NCI-H460 (cell line): Measurements from ENCODE around the gene COL23A1. TPM values are rescaled to one million over a fixed set of nuclear protein-coding genes. Genes with fewer than 3 reads are reported as not detected.
"Not testable (repeated sequence)": the region's sequence is repeated elsewhere in the genome, so short reads cannot be mapped to it uniquely, and the experiment has no call there.

Source experiments
- DNase-seq: peaks from one replicate; pipeline ENCODE4 v3.0.0-alpha.2; 2016; ENCODE audit warnings: low read depth; ENCODE audit errors: extremely low read depth
- total RNA-seq: library from RNA; depleted of rRNA; stranded (reverse); fragments of >200 nt; shearing (Covaris generic); gene quantifications from 2 replicates; pipeline ENCODE4 v1.2.3, GENCODE V29; 2014

COL23A1 gene
- total RNA-seq, 1 experiment from 2014 or later: not detected

DNA sequence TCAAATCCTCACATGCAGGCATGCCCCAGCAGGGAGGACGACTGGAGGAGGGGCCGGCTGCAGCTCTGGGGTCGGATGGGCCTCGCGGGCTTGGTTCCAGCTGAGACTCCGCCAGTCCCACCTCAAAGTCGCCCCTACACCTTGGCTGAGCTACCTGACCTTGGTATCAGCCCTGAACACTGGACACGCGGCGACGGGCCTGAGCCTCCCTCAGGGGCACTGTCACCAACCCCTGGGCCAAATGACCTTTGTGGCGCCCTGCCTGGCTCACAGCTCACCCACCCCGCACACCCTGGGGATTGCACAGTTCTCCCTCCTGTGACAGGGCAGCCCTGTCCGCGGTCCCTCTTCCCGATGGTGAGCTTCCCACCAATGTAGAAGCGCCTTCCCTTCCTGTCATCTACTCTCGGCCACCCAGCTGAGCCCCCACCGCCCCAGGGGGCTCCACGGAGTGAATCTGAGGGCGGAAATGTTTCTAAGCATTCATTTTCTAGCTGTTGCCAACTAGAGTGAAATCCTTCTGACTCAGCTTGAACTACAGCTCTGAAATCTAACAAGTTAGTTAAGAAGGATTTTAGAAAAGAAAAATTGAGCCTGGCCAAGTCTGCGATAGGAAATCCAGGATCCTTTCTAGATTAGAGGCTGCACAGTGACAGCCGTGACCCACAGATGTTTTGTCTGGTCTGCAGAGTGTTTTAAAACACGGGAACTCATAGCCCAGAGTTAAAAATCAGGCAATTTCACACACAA lies 218.7 kb downstream of the COL23A1 start:
- DNase-seq: no peak

DNA sequence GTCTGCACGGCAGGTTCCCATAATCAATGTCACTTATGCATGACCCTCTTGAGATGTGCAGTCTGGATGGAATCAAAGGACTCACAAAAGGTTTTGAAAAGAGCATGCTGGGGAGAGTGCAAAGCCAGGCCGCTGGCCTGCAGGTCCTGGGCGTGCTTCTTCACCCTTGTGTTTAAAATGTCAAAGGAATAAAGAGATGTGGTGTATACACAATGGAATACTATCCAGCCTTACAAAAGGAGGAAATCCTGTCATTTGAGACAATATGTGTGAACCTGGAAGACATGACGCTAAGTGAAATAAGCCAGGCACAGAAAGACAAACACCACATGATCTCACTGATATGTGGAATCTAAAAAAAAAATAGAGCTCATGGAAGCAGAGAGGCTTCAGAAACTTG lies 220.1 kb downstream of the COL23A1 start:
- DNase-seq: no peak

DNA sequence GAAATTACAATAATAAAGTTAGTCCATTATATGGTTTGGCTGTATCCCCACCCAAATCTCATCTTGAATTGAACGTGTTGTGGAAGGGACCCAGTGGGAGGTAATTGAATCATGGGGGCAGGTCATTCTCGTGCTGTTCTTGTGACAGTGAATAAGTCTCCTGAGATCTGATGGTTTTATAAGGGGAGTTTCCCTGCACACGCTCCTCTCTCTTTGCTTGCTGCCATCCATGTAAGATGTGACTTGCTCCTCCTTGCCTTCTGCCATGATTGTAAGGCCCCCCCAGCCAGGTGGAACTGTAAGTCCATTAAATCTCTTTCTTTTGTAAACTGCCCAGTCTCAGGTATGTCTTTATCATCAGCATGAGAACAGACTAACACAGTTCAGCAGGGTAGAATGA lies 220.7 kb downstream of the COL23A1 start:
- not testable (repeated sequence) for DNase-seq

DNA sequence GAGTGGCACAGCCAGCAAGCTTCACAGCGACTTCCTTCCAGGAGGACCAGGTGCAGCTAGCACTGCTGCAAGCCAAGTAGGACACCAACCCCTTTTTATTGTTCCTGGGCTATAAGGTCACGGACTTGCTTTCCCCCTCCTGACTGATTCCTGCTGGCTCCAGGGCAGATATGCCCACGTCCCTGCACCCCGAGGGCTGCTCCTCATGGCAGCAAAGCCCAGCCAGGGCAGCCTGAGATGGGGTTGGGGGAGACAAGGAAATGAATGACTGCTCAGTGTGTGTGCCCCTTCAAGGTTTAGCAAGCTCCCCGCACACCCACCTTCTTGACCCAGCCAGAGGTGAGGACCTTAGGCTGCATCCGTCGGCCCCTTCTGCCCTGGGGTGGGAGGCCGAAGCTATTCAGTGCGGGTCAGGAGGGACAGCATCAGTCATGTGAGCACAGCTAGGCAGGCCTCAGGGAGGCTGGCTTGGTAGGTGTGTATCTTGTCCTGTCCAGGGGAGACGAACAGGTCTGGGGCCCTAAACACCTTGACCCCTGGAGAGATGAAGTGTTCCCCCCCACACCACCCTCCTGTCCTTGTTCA lies 221.4 kb downstream of the COL23A1 start:
- no peak for DNase-seq

DNA sequence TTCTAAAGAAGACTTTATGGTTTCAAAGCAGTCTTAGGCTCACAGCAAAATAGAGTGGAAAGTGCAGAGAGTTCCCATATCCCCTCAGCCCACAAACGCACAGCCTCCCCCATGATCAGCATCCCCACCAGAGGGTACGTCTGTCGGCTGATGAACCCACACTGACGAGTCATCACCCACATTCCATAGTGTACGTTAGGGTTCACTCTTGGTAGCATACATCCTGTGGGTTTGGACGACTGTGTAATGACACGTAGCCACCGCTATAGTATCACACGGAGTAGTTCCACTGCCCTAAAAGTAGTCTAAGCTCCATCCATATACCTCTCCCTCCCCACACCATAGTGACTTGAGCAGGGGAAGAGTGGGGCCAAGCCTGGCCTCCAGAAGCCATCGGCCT lies 221.9 kb downstream of the COL23A1 start:
- DNase-seq: no peak

DNA sequence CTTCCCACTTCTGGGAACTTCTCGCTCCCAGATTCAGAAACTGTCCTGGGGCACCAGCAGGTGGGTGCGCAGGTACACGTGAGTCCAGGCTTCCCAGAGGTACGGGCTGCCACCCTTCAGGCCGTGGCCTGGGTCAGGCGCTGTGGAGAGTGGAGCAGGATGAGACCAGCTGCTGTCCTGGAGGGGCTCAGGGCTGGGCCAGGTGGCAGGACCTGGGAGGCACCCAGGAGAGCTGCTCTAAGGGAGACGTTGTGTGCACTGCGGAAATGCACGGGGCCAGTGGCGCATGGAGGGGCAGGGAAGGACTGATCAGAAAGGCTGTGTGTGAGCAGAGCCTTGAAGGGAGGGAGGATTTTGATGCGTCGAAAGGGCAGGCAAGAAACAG lies 222.5 kb downstream of the COL23A1 start:
- no peak for DNase-seq

DNA sequence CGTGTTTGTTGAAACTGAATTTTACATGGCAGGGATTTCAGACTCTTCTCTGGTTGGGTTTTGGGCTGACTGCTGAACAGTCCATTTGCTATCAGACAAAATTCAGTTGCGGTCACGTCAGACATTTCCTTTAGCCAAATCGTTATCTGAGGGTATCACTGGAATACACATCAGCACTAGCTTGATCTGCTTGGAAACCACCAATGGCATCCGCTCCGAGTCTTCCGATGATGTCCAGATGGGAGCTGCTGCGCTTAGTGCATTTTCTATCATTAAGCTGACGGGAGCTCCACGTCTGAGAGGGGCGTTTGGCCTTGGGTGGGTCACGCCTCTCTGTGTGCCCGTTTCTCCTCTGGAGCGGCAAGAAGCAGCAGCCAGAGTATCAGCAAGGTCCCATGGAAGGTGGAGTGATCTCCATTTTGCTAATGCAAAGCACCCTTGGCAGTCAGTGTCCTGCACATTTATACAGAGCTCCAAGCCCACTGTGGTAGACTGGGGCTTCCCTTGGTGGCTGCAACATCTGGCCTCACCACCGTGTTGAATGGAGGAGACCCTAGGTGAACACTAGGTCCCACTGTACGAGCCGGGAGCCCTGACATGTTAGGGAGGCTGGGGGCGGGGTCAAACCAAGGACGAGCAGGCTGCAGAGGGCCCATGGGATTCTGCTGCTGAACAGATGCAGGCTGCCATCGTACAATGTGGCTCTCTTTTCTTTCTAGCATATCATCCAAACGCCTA lies 223.0 kb downstream of the COL23A1 start:
- no peak for DNase-seq

DNA sequence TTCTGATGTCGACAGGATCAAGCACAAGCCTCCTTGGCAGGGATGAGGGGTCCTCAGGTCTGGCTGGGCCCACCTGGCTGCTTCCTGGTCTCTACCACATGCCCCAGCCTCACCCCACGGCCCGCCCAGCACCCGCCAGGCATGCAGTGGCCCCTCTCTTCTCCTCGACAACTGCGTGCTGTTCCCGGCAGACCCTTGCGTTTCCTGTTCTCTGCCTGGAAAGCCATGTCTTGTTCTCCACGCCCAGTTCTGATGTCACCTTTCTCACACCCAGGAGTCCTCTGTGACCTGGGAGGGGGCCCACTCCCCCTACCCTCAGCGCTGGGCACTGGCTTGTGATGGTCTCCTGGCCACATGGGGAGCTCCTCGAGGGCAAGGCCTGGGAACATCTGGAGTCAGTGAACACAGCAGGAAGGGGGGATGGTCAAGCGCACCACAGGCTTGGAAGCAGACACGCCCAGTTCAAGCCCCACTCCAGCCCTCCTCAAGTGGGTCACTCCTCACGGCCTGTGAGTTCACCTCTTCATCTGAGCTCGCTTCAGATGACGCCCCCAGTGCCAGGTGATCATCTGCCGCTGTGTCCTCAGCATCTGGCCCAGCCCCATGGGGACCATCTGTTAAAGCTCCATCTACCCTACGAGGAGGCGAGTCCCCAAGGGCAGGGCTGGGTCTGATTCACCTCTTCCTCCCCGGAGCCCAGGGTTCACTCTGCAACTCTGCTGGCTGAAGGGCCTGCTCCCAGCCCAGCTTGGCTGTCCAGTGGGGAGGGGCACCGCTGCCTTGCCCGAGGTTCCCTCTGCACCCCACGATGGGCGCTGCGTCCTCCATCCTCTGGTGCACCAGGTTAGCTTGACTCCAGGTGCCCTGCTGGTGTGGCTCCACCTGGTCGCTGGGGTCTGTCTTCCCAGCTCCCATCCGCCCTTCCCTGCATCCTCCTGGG lies 224.4 kb downstream of the COL23A1 start:
- DNase-seq: no peak

DNA sequence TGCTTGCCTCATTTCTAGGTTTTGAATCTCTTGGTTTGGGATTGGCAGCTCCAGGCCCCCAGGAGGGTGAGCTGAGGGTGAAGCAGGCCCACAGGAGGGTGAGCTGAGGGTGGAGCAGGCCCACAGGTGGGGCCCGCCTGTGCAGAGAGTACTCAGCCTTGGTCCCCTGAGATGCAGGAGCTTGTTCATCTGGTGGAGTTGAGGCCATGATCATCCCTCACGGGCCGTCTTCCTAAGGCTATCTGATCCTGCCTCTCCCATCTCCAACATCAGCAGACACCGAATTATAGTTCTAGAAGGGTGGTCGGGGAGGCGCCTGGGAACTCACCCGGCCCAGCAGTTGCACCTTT lies 225.9 kb downstream of the COL23A1 start:
- DNase-seq: no peak

DNA sequence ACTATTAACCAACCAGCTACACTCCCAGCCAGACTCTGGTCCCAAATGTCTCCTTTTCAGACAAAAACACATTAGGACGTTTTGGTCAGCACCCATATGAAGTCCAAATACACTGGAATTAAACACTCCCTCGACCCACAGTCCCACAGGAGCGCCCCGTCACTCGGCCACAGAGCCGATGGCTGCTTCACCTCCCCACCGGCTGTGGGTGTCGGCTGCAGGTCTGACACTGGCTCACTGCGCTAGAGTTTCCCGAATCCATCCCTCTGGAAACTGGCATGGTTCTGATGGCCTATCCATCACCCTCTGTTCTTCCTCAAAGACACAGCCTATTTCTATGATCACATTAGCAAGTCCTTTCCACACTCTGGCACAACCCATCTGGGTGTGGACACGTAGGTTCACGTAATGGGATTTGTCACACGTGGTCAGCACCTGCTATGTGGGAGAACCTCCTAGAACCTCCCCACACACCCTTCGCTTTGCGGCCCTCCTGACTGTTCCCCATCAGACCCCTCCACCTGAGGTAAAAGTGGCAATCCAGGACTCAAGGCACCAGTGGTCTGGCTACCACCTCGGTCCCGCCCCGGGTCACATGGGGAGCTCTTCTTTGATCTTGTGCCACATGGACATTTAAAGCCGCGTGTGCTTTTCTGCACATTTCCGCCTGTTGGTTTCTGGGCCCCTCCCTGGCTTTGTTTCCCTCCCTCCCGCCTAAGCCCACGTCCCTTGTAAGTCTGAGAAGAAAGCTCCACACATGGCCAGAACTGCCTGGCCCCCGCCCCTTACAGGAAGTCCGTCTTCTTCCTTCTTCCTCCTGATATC lies 226.5 kb downstream of the COL23A1 start:
- no peak for DNase-seq

DNA sequence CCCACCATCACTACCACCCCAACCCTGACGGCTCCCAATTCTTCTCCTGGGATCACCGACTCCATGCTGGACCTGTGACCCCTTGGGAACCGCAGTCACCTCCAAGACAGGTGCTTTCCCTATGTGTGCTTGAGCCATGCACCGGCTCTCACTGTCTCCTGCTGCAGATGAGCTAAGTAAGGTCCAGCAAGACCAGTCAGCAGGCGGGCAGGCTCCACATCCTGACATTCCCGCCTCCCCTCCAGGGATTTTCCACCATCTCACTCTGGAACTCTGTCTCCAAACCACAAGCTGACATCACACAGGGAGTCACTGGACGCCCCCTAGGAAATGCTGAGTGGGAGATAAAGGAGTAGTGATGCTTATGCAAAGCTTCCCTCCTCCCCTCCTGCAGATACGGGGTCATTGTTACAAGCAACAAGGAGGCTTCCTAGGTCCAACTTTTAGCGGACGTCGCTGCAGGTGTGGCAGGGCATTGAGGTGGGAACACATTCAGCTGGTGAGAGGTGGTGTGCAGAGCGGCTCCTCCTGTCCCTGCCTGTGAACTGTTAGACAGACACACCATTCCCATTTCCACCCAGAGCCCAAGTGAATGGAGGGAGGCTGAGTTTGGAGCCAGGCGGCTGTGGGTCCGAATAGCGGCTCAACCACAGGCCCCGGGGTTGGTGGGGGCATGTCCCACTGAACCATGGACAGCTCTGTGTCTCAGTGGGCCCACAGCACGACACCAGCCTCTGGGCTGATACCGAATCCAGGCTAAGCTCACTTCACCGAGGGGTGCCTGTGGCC lies 228.3 kb downstream of the COL23A1 start:
- DNase-seq: no peak

DNA sequence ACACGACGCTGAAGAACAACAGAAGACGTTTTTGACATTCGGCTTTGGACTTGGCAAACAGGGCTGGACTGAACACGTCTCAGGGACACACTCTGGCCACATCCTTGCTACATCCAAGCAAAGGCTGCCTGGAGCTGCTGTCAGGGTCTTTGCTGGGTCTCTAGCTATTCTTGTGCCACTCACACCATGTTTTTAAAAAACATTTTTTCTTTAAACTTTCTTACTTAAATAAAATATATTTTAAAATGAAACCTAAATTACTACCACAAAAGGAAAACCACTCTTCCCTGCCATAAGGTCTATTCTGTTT lies 229.3 kb downstream of the COL23A1 start:
- no peak for DNase-seq

DNA sequence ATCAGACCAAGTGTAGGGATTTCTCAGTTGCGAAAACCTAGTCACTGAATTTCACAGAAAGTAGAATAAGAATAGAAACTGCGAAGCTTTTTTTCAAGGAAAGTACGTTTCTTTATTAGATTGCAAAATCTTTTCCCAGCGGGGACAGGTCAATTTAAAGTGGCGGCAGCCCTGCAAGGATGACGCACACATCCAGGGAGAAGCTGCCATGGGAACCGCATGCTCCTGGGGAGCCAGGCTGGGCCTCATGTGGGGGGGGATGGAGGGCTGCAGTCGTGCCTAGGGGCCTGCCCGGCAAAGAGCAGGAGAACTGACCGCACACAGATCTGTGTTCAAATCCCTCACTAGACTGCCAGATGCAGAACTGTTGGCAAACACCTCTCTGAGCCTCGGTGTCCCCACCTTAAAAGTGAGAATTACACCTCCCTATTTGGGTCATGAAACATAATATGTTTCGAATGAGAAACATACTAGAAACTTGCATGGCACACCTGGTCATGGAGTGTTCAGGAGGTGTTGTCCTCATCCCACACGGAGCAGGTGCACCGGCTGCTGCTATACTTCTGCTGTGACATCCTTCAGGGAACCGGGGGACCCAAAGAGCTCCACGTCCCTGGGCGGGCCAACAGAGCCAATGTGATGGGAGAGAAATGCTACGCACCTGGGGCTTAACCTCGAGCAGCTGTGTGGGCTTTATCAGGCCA lies 229.8 kb downstream of the COL23A1 start:
- DNase-seq: no peak

DNA sequence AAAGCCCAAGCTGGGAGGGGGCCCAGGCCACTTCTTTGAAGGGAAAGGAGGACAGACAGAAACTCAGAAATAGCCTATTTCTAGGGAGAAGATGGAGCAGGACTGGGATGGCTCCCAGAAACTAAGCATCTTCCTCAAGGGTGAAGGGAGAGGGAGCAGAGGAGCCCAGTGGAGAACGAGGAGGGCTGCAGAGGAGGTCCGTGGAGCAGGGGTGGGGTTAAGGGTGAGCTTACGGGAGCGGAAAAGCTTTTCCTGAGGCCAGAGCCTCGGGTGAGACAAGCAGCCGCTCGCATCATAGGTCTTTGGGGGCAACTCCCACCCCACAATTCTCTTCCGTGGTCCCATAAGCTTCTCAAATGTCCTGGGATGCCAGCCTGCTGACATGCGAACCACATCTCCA lies 230.5 kb downstream of the COL23A1 start:
- no peak for DNase-seq

DNA sequence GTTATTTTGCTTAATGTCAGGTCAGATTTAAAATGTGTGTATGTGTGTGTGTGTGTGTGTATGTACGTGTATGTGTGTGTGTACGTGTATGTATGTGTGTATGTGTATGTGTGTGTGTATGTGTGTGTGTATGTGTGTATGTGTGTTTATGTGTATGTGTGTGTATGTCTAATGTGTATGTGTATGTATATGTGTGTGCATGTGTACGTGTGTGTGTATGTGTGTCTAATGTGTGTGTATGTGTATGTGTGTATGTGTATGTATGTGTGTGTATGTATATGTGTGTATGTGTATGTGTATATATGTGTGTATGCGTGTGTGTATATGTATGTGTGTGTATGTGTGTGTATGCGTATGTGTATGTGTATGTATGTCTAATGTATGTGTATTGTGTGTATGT lies 232.5 kb downstream of the COL23A1 start:
- no peak for DNase-seq

DNA sequence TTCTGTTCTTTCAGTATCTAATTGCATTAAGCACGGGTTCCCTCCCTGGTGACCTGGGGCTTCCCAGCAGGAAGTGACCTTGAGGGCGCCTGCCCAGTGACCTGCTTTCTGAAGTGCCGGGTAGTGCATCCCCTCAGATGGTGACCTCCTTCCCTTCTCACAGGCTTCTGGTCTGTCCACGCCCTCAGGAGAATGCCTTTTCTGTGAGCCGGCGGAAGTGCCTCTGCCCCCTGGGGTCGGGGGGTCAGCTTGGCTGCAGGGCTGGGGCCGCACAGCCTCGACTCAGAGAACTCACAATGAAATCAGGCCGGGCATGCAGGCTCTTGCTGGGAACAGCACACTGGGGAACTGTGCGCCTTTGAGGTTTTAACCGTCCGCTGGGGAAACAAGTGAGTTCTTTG lies 233.1 kb downstream of the COL23A1 start:
- DNase-seq: no peak

DNA sequence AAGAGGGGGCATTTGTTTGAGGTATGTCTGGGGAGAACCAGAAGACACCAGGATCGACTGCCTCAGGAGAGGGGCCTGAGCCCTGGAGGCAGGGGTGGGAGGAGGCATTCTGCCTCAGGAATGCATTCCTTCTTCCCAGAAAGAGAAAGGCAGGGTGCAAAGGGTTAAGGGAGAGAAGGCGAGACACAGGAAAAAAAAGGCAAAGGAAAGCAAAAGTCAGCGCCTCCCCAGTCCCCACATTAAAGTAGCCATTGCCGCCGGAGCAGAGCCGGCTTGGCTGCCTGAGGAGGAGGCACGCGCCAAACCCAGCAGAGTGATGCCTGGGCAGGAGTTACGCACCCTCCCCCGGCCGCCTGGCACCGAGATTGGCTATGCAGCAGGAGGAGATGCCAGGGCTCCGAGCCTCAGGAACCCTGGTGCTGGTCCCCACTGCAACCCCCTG lies 233.7 kb downstream of the COL23A1 start:
- DNase-seq: no peak

DNA sequence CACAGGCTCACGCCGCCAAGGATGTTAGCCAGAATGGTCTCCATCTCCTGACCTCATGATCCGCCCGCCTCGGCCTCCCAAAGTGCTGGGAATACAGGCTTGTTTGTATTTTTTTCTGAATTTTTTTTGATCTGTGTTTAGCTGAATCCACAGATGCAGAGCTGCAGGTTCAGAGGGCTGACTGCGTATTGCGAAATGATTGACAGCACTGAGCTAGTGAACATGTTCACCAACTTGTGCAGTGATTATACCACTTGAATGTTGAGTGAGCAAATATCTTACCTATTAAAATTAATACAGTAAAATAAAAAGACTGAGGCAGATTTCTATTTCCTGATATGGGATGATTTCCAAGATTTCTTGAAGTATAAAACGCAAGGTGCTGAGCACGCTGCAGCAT lies 234.5 kb downstream of the COL23A1 start:
- DNase-seq: no peak

DNA sequence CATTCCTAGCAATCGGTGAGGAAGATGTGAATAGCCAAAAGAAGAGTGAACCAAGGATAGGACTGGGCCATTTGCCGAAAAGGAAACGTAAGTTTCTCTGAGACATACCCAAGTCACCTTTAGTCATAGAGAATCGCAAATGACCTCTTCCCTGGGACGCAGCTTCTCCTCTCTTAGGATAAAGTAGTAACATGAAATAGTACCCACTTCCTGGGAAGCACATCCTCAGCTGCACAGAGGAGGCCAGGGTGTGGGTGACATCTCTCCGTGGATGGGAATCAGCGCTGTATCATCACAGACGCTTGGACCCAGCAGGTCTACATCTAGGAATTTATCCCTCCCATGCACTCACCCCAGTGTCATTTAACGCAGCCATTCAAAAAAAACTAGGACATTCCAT lies 236.7 kb downstream of the COL23A1 start:
- DNase-seq: no peak
